HG03520 (cell line): Measurements from ENCODE around the gene KLF8.

Experiments used
- ATAC-seq: cut with Tn5 transposase; IDR thresholded peaks from one replicate; pipeline ENCODE4 v1.9.1; 2021; ENCODE audit warnings: mild to moderate bottlenecking, moderate library complexity; ENCODE audit not compliant: unreplicated experiment

The KLF8 gene

DNA sequence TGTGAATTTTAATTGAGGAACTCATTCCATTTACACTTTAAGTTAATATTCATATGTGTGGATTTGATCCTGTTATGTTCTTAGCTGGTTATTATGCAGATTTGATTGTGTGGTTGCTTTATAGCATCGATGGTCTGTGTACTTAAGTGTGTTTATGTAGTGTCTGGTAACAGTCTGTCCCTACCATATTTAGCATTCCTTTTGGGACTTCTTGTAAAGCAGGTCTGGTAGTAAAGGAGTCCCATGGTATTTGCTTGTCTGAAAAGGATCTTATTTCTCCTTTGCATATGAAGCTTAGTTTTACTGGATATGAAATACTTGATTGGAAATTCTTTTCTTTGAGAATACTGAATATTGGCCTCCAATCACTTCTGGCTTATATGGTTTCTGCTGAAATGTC, 76.6 kb downstream of the KLF8 start:
- no peak for ATAC-seq

DNA sequence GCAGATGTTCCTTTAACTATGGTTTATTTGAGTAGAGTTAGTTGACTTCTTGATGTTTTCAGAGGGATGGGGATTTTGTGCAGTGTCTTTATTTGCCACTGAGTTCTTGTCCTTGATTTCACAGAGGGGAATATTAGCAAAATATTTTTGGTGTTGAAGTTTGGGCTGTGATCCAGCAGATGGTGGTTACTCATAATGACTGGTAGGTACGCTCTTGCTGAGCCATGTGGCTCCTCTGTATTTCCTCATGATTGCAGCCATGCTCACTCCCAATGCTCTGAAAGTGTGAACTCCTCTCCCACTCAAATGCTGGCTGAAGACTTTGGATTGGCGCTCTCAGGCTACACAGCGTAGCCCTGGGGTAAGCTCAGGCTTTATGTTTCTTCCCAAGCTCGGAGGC, 77.7 kb downstream of the KLF8 start:
- no peak for ATAC-seq

DNA sequence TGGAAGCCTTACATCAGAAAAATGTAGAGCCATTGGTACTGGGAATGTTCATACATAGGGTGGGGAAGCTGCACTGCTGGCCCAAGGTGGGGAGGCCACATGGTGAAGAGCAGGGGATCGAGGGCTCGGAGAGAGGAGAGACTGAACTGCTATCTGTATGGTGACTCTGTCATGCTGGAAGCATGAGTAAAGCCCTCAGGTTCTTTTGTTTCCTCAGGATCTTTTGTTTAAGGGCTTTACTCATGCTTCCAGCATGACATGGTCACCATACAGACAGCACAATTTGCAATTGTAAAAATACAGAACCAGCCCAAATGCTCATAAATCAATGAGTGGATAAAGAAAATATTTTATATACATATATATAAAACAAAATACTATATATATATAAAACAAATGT, 78.4 kb downstream of the KLF8 start:
- ATAC-seq: no peak

DNA sequence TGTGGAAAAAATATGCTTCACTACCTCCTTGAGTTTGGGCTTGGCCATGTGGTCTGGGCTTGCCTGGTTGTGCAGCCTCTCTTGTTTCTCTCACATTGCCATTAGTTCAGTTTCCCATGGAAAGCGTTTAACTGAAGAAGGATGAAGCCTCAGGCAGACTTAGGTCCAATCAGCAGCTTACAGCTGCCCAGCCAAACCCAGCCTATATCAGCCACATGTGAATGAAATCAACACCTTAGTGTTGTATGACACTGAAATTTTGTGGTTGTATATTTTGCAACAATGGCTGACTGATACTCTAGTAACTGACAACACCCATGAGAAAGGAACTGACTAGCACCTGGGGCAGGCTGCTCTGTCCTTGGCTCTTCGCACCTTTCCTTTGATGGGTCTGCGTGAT, 81.2 kb downstream of the KLF8 start:
- no peak for ATAC-seq

DNA sequence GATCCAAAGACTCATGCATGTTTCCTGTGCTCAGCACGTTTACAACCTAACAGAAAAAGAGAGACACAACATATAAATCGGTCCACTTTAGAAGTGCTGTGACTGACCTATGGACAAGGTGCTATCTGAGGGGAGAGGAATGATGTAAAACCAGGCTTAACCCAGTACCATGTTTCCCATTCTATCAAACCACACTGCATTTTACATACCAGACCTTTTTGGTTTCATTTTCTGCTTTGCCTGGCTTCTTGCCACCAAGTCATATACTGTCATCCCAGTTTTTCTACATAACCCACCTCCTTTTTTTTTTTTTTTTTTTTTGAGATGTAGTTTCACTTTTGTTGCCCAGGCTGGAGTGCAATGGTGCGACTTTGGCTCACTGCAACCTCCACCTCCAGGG, 82.2 kb downstream of the KLF8 start:
- ATAC-seq: no peak

DNA sequence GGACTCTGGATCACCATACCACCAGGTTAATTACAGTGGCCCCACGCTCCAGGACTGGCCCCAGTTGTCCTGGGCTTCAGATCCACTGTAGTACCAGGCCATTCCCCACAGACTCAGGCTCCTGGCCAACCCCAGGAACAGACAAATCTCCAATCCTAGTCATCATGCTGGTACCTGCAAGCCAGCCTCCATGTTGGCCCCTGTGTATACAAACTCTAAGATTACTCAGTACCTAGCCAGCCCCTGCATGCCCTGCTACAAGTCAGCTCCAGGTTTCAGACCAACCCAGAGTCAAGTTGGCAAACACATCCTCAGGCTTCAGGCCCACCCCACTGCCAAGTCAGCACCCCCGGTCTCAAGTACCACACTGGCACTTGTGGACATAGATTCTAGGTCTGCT, 85.9 kb downstream of the KLF8 start:
- no peak for ATAC-seq

DNA sequence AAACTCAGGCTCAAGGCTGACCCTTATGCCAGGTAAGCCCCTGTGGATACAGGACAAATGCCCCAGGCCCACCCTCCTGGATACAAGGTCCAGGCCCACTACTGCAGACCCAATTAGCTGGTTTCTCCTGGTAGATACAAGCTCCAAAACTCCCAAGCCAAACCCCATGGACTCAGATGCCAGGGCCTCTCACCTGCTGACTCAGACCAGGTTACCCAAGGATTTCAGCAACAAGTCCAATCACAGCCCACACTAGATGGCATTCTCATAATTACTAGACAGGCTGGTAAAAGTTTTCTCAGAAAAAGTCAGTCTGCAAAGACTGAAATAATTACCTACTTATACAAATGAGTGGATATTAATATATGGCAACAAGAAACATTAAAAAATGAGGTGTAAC, 87.0 kb downstream of the KLF8 start:
- ATAC-seq: no peak
